Measurements from ENCODE around the gene ABL1. TPM values are rescaled to one million over a fixed set of nuclear protein-coding genes. Genes with fewer than 3 reads are reported as not detected.
A peak's percentile ranks its signal among the peaks of the same experiment; 100 is the strongest.

The ABL1 gene
- total RNA-seq, 4 donors from 2014 or later = 90.9 to 151 (median 133) TPM

GRCh38 chr9:130854092-130854491 is 19.0 kb downstream of the ABL1 start:
- 87% methylated on average over 8 of the region's 8 CpGs for WGBS
- H3K4me1 ChIP-seq = peaks cover 12 to 87% (median 81%) of the 10 kb centered on the region in 4 donors
- H3K9me3 ChIP-seq = no peaks in the 10 kb centered on the region
- intact Hi-C loops (cut with DNase I) = no loop called here
- peak overlapping the region in 3 of 4 donors; percentile 89 to 93 (median 91) for H3K27ac ChIP-seq (replicated peaks in 1 of 4)
- no peaks in the 10 kb centered on the region for H3K27me3 ChIP-seq
- no peak overlapping the region for H3K4me3 ChIP-seq
- peaks cover 27 to 41% (median 28%) of the 10 kb centered on the region in 4 donors for H3K36me3 ChIP-seq
- DNase-seq (ENCODE audit: extremely low spot score) = no peak
- TF ChIP-seq POLR2A (IDR thresholded peaks at IDR 0.05; ENCODE audit: low read depth) = no peak
- TF ChIP-seq, protein P1, sequence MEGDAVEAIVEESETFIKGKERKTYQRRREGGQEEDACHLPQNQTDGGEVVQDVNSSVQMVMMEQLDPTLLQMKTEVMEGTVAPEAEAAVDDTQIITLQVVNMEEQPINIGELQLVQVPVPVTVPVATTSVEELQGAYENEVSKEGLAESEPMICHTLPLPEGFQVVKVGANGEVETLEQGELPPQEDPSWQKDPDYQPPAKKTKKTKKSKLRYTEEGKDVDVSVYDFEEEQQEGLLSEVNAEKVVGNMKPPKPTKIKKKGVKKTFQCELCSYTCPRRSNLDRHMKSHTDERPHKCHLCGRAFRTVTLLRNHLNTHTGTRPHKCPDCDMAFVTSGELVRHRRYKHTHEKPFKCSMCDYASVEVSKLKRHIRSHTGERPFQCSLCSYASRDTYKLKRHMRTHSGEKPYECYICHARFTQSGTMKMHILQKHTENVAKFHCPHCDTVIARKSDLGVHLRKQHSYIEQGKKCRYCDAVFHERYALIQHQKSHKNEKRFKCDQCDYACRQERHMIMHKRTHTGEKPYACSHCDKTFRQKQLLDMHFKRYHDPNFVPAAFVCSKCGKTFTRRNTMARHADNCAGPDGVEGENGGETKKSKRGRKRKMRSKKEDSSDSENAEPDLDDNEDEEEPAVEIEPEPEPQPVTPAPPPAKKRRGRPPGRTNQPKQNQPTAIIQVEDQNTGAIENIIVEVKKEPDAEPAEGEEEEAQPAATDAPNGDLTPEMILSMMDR (IDR thresholded peaks at IDR 0.05) = no peak
- no peak for TF ChIP-seq EP300 (IDR thresholded peaks at IDR 0.05)
- no peak for TF ChIP-seq POLR2AphosphoS5 (IDR thresholded peaks at IDR 0.05)

DNA sequence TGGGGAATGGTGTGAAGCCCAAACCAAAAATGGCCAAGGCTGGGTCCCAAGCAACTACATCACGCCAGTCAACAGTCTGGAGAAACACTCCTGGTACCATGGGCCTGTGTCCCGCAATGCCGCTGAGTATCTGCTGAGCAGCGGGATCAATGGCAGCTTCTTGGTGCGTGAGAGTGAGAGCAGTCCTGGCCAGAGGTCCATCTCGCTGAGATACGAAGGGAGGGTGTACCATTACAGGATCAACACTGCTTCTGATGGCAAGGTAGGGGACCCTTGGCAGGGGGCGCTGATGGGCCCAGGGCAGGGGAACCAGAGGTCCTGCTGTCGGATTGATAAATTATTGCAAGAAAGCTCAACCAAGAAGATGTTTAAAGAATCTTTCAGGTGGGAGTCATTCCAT is 19.8 kb downstream of the ABL1 start:
- Histone ChIP-seq H3K4me3 (no peak overlapping the region), H3K36me3 (peaks cover 27 to 44% (median 28%) of the 10 kb centered on the region in 4 donors), H3K9me3 (no peaks in the 10 kb centered on the region), H3K27me3 (no peaks in the 10 kb centered on the region), H3K27ac (replicated peaks in 1 of 4) (peak overlapping the region in 3 of 4 donors; percentile 2 to 10 (median 8)), H3K4me1 (peaks cover 20 to 87% (median 81%) of the 10 kb centered on the region in 4 donors)
- WGBS = 93% methylated on average over 9 of the region's 9 CpGs
- intact Hi-C loops (cut with DNase I) = no loop called here
- DNase-seq (ENCODE audit: extremely low spot score) = no peak
- TF ChIP-seq EP300 (IDR thresholded peaks at IDR 0.05) (no peak), POLR2AphosphoS5 (IDR thresholded peaks at IDR 0.05) (no peak), POLR2A (IDR thresholded peaks at IDR 0.05; ENCODE audit: low read depth) (no peak)
- TF ChIP-seq, protein P1 (IDR thresholded peaks at IDR 0.05) = no peak

DNA sequence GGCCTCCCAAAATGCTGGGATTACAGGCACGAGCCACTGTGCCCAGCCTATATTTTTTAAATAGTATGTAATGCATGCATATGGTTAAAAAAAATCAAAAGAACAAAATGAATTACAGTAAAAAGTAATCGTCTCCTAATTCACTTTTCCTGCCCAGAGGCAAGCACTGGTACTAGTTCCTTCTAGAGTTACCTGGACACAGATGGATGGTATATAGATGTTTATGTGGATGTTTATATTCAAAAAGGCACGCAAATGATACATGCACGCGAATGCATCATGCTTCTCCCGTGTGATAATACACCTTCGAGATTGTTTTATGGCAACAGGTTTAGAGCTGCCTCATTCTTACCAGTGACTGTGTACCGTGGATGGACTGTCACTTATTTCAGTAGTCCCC is 21.4 kb downstream of the ABL1 start:
- WGBS = 74% methylated on average over 8 of the region's 8 CpGs
- Histone ChIP-seq H3K27ac (replicated peaks in 1 of 4) (peak overlapping the region in 3 of 4 donors; percentile 28 to 84 (median 83)), H3K4me3 (no peak overlapping the region), H3K4me1 (peaks cover 36 to 87% (median 81%) of the 10 kb centered on the region in 4 donors), H3K36me3 (peaks cover 27 to 47% (median 28%) of the 10 kb centered on the region in 4 donors), H3K9me3 (no peaks in the 10 kb centered on the region), H3K27me3 (no peaks in the 10 kb centered on the region)
- no peak for DNase-seq (ENCODE audit: extremely low spot score)
- intact Hi-C loops (cut with DNase I) = no loop called here
- TF ChIP-seq, protein P1 (IDR thresholded peaks at IDR 0.05) = no peak
- no peak for TF ChIP-seq POLR2AphosphoS5 (IDR thresholded peaks at IDR 0.05)
- no peak for TF ChIP-seq EP300 (IDR thresholded peaks at IDR 0.05)
- no peak for TF ChIP-seq POLR2A (IDR thresholded peaks at IDR 0.05; ENCODE audit: low read depth)

GRCh38 chr9:130857864-130858738 is 23.0 kb downstream of the ABL1 start:
- Histone ChIP-seq H3K4me1 (peaks cover 51 to 89% (median 81%) of the 10 kb centered on the region in 4 donors), H3K36me3 (peaks cover 27 to 58% (median 34%) of the 10 kb centered on the region in 4 donors), H3K9me3 (no peaks in the 10 kb centered on the region), H3K27me3 (no peaks in the 10 kb centered on the region), H3K4me3 (peak overlapping the region in 1 of 4 donors; percentile 12), H3K27ac (replicated peaks in 1 of 4) (peak overlapping the region; percentile 76 to 84 (median 82))
- intact Hi-C loops (cut with DNase I) = no loop called here
- no peak for TF ChIP-seq EP300 (IDR thresholded peaks at IDR 0.05)
- no peak for TF ChIP-seq POLR2A (IDR thresholded peaks at IDR 0.05; ENCODE audit: low read depth)
- TF ChIP-seq, protein P1 (IDR thresholded peaks at IDR 0.05) = no peak
- TF ChIP-seq POLR2AphosphoS5 (IDR thresholded peaks at IDR 0.05) = peak; percentile 74 to 76
- DNase-seq (ENCODE audit: extremely low spot score) = no peak
- 34% methylated on average over 22 of the region's 22 CpGs for WGBS
